Measurements from ENCODE around the gene PIMREG.

DNA sequence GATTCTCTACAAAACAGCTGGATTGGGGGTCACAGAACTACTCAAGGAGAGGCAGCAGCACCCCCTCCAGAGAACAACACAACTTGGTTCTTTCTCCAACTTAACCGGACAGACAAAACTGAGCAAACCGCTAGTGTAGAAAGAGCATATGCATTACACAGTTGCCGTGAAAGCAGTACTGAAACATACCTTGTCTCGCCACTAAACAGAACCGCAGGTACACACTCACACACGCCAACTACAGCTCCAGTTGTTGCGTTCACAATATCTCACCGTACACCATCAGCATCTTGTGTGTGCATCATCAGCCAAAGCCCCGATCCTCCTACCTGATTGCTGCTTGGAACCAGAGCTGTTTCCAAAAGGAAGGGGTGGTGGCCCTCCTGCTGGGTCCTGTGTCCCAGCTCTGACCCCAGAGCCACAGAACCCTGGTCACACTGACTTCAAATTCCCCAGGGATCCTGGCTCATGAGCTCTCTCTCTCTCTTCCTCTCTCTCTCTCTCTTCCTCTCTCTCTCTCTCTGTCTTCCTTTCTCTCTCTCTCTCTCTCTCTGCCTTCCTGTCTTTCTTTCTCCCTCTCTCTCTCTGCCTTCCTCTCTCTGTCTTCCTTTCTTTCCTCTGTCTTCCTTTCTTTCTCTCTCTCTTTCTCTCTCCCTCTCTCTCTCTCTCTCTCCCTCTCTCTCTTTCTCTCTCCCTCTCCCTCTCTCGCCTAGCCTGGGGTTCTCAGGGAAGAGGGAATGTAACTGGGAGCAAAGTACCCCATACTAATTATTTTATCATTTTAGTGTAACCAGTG, 8.4 kb downstream of the PIMREG start:
- TF ChIP-seq, protein P1, sequence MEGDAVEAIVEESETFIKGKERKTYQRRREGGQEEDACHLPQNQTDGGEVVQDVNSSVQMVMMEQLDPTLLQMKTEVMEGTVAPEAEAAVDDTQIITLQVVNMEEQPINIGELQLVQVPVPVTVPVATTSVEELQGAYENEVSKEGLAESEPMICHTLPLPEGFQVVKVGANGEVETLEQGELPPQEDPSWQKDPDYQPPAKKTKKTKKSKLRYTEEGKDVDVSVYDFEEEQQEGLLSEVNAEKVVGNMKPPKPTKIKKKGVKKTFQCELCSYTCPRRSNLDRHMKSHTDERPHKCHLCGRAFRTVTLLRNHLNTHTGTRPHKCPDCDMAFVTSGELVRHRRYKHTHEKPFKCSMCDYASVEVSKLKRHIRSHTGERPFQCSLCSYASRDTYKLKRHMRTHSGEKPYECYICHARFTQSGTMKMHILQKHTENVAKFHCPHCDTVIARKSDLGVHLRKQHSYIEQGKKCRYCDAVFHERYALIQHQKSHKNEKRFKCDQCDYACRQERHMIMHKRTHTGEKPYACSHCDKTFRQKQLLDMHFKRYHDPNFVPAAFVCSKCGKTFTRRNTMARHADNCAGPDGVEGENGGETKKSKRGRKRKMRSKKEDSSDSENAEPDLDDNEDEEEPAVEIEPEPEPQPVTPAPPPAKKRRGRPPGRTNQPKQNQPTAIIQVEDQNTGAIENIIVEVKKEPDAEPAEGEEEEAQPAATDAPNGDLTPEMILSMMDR (IDR thresholded peaks at IDR 0.05) = no peak
- no peak for TF ChIP-seq POLR2A (IDR thresholded peaks at IDR 0.05)

Measured in breast epithelium (tissue), 3 donors.